Measurements from ENCODE around the gene GRIP2. TPM values are rescaled to one million over a fixed set of nuclear protein-coding genes. Genes with fewer than 3 reads are reported as not detected.
A peak's percentile ranks its signal among the peaks of the same experiment; 100 is the strongest.

GRIP2 gene
- total RNA-seq, 4 donors from 2014 or later: 0.45 to 0.92 (median 0.66) TPM

DNA sequence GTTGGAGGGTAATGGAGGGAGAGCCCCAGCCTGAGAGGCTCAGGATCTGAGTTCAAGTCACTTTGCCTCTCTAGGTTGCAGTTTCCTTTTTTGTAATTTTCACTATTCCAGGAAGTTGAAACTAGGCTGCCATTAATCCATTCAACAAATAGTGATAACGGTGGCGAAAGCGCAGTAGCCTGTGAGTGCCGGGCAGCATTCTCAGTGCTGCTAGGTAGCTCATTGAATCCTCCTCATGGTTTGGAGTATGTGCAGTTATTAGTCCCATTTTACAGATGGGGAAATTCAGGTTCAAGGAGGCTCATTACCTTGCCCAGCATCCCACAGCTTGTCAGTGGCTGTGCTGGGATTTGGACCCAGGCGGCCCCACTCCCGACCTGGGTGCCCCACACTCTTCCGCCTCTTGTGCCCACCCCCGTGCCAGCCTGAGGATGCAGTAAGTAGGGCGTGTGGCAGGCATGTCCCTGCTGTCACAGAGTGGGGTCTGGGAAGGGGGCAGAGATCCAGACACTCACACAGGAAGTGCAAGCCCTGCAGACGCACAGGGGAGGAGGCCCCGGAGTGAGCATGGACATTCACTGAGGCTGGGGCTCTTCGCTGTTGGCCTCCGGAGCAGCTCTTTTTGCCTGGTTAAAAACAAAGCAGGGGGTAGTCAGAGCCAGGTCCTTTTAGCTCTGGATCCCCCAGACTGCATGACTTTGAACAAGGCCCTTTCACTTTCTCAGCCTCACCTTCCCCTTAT lies 79.0 kb downstream of the GRIP2 start:
- TF ChIP-seq POLR2A (IDR thresholded peaks at IDR 0.05; ENCODE audit: low read depth) (no peak), EP300 (IDR thresholded peaks at IDR 0.05) (no peak), POLR2AphosphoS5 (IDR thresholded peaks at IDR 0.05) (no peak)
- TF ChIP-seq, protein P1, sequence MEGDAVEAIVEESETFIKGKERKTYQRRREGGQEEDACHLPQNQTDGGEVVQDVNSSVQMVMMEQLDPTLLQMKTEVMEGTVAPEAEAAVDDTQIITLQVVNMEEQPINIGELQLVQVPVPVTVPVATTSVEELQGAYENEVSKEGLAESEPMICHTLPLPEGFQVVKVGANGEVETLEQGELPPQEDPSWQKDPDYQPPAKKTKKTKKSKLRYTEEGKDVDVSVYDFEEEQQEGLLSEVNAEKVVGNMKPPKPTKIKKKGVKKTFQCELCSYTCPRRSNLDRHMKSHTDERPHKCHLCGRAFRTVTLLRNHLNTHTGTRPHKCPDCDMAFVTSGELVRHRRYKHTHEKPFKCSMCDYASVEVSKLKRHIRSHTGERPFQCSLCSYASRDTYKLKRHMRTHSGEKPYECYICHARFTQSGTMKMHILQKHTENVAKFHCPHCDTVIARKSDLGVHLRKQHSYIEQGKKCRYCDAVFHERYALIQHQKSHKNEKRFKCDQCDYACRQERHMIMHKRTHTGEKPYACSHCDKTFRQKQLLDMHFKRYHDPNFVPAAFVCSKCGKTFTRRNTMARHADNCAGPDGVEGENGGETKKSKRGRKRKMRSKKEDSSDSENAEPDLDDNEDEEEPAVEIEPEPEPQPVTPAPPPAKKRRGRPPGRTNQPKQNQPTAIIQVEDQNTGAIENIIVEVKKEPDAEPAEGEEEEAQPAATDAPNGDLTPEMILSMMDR (IDR thresholded peaks at IDR 0.05): no peak
- 82% methylated on average over 7 of the region's 13 CpGs for WGBS
- no peaks in the 10 kb centered on the region for H3K9me3 ChIP-seq
- peak overlapping the region; percentile 18 to 53 (median 46) for H3K27ac ChIP-seq (replicated peaks in 1 of 4)
- intact Hi-C loops (cut with DNase I): no loop called here
- no peak for DNase-seq (ENCODE audit: extremely low spot score)
- H3K4me3 ChIP-seq: no peak overlapping the region
- peaks cover 21 to 29% (median 23%) of the 10 kb centered on the region in 4 donors for H3K4me1 ChIP-seq
- no peaks in the 10 kb centered on the region for H3K27me3 ChIP-seq
- H3K36me3 ChIP-seq: peaks cover 6 to 35% (median 31%) of the 10 kb centered on the region in 4 donors

DNA sequence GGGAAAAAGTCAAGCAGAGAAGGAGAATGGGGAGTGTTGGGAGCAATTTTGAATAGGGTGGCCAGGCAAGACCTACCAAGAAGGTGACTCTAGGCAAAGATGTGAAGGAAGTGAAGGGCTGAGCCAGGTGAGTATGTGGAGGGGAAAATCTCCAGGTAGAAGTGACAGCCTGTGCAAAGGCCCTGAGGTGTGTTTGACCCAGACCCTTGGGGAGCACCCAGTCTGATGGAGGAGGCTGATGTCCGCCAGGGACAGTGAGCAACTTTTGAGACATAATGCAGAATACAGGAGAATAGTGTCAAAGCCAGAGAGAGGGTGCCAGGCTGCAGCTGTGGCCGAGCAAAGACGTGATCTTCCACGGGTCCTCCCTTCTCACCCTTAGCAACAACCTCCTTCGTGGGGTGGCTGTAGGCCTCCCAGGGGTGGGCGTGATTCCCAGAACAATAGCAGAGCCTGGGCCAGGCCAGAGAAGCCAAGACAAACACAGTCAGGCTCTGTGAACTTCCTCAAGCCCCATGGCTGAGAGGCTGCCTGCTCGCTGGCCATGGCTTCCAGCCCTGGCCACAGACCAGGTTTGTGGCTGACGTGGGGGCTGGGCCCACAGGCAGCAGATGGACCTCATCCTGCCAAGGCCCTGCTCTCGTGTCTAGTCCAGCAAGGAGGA lies 79.7 kb downstream of the GRIP2 start:
- Histone ChIP-seq H3K4me1 (peaks cover 24 to 36% (median 25%) of the 10 kb centered on the region in 4 donors), H3K36me3 (peaks cover 6 to 32% (median 30%) of the 10 kb centered on the region in 4 donors), H3K4me3 (no peak overlapping the region), H3K9me3 (no peaks in the 10 kb centered on the region), H3K27me3 (no peaks in the 10 kb centered on the region), H3K27ac (replicated peaks in 1 of 4) (peak overlapping the region; percentile 18 to 53 (median 46))
- TF ChIP-seq POLR2AphosphoS5 (IDR thresholded peaks at IDR 0.05) (peak; percentile 30 to 88), EP300 (IDR thresholded peaks at IDR 0.05) (no peak)
- intact Hi-C loops (cut with DNase I): no loop called here
- DNase-seq (ENCODE audit: extremely low spot score): no peak
- WGBS: 33% methylated on average over 3 of the region's 9 CpGs

DNA sequence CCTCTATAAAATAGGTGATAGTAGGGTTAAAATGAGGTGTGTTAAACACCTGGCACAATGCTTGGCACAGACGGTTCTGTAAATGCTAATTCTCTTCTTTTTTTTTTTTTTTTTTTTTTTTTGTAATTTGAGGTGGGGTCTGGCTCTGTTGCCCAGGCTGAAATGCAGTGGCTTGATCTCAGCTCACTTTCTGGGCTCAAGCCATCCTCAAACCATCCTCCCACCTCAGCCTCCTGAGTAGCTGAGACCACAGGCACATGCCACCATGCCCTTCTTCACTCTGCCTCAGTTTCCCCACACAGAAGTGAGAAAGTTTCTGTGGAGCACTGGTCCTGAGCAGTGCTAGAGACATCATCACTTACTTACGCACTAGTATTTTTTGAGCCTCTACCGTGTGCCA lies 80.4 kb downstream of the GRIP2 start:
- TF ChIP-seq EP300 (IDR thresholded peaks at IDR 0.05) (no peak), POLR2AphosphoS5 (IDR thresholded peaks at IDR 0.05) (no peak), POLR2A (IDR thresholded peaks at IDR 0.05; ENCODE audit: low read depth) (no peak)
- TF ChIP-seq, protein P1 (IDR thresholded peaks at IDR 0.05): no peak
- Histone ChIP-seq H3K27me3 (no peaks in the 10 kb centered on the region), H3K4me3 (no peak overlapping the region), H3K9me3 (no peaks in the 10 kb centered on the region), H3K36me3 (peaks cover 6 to 30% (median 24%) of the 10 kb centered on the region in 4 donors), H3K27ac (replicated peaks in 1 of 4) (no peak overlapping the region), H3K4me1 (peaks cover 24 to 43% (median 32%) of the 10 kb centered on the region in 4 donors)
- WGBS: 74% methylated on average over 3 of the region's 3 CpGs
- intact Hi-C loops (cut with DNase I): no loop called here
- no peak for DNase-seq (ENCODE audit: extremely low spot score)

DNA sequence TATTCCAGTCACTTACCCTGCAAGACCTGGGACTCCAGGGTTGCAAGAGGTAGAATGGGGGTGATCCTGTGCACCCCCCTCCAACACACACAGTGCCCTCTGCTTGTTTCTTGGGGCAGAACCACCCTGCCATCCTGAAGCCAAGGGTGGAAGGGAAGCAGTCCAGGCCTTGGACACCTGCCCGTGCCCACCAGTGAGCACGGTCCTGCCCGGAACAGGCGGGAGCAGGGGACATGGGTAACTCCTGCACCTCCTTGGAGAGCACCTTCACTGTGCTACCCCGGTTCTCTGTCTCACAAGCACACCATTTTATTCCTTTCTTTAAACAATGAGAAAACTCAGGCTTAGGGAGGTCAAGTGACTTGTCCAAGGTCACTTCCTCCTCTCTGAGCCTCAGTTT lies 80.8 kb downstream of the GRIP2 start:
- 98% methylated on average over 5 of the region's 5 CpGs for WGBS
- no peak overlapping the region for H3K4me3 ChIP-seq
- TF ChIP-seq POLR2A (IDR thresholded peaks at IDR 0.05; ENCODE audit: low read depth) (no peak), POLR2AphosphoS5 (IDR thresholded peaks at IDR 0.05) (no peak), EP300 (IDR thresholded peaks at IDR 0.05) (no peak)
- TF ChIP-seq, protein P1 (IDR thresholded peaks at IDR 0.05): no peak
- H3K36me3 ChIP-seq: peaks cover 6 to 26% (median 21%) of the 10 kb centered on the region in 4 donors
- H3K9me3 ChIP-seq: no peaks in the 10 kb centered on the region
- no peak for DNase-seq (ENCODE audit: extremely low spot score)
- H3K27ac ChIP-seq (replicated peaks in 1 of 4): no peak overlapping the region
- intact Hi-C loops (cut with DNase I): no loop called here
- H3K27me3 ChIP-seq: no peaks in the 10 kb centered on the region
- peaks cover 28 to 47% (median 36%) of the 10 kb centered on the region in 4 donors for H3K4me1 ChIP-seq

All from esophagus muscularis mucosa (tissue), 4 donors.